ENCODE results near the gene VIL1.

The VIL1 gene

GRCh38 chr2:218418717-218419458, at the start of gene VIL1:
Gene VIL1, plus strand, starts transcription at chr2:218419123. Its CDS starts 4,656 bp downstream, at chr2:218423779.
- H3K36me3 Mint-ChIP-seq, result no peaks in the 10 kb centered on the region
- H3K4me3 Mint-ChIP-seq, result no peak within 1 kb of the TSS
- no peak for ATAC-seq
- no peak within 1 kb of the TSS for H3K27ac Mint-ChIP-seq
- peaks cover 12% of the 10 kb centered on the region for H3K27me3 Mint-ChIP-seq
- H3K4me1 Mint-ChIP-seq, result no peaks in the 10 kb centered on the region
- no peaks in the 10 kb centered on the region for H3K9me3 Mint-ChIP-seq

GRCh38 chr2:218369330-218369729, 49.6 kb upstream of the VIL1 start:
- ATAC-seq, result no peak
- Mint-ChIP-seq H3K4me3 (no peak overlapping the region), H3K27me3 (no peaks in the 10 kb centered on the region), H3K9me3 (no peaks in the 10 kb centered on the region), H3K27ac (peak overlapping the region; percentile 20), H3K4me1 (peaks cover 33% of the 10 kb centered on the region), H3K36me3 (no peaks in the 10 kb centered on the region)

GRCh38 chr2:218370410-218371063, 48.4 kb upstream of the VIL1 start:
- H3K27ac Mint-ChIP-seq, result peak overlapping the region; percentile 20
- ATAC-seq, result no peak
- no peaks in the 10 kb centered on the region for H3K36me3 Mint-ChIP-seq
- peaks cover 33% of the 10 kb centered on the region for H3K4me1 Mint-ChIP-seq
- no peak overlapping the region for H3K4me3 Mint-ChIP-seq
- no peaks in the 10 kb centered on the region for H3K27me3 Mint-ChIP-seq
- no peaks in the 10 kb centered on the region for H3K9me3 Mint-ChIP-seq

GRCh38 chr2:218371983-218372350, 47.0 kb upstream of the VIL1 start:
- no peaks in the 10 kb centered on the region for H3K27me3 Mint-ChIP-seq
- H3K36me3 Mint-ChIP-seq, result no peaks in the 10 kb centered on the region
- no peak for ATAC-seq
- no peaks in the 10 kb centered on the region for H3K9me3 Mint-ChIP-seq
- no peak overlapping the region for H3K27ac Mint-ChIP-seq
- H3K4me1 Mint-ChIP-seq, result peaks cover 33% of the 10 kb centered on the region
- H3K4me3 Mint-ChIP-seq, result no peak overlapping the region

GRCh38 chr2:218374795-218375194, 44.1 kb upstream of the VIL1 start:
- ATAC-seq, result no peak
- H3K36me3 Mint-ChIP-seq, result no peaks in the 10 kb centered on the region
- H3K27ac Mint-ChIP-seq, result no peak overlapping the region
- H3K4me3 Mint-ChIP-seq, result no peak overlapping the region
- peaks cover 16% of the 10 kb centered on the region for H3K4me1 Mint-ChIP-seq
- H3K9me3 Mint-ChIP-seq, result no peaks in the 10 kb centered on the region
- no peaks in the 10 kb centered on the region for H3K27me3 Mint-ChIP-seq

- Mint-ChIP-seq H3K27me3 (no peaks in the 10 kb centered on the region), H3K9me3 (no peaks in the 10 kb centered on the region), H3K27ac (no peak overlapping the region), H3K4me3 (no peak overlapping the region), H3K36me3 (no peaks in the 10 kb centered on the region), H3K4me1 (peaks cover 12% of the 10 kb centered on the region)
- ATAC-seq, result no peak
Observed at GRCh38 chr2:218375212-218375611, 43.7 kb upstream of the VIL1 start.

GRCh38 chr2:218378053-218378452, 40.9 kb upstream of the VIL1 start:
- Mint-ChIP-seq H3K27ac (no peak overlapping the region), H3K4me3 (no peak overlapping the region), H3K4me1 (peaks cover 11% of the 10 kb centered on the region), H3K36me3 (no peaks in the 10 kb centered on the region), H3K9me3 (no peaks in the 10 kb centered on the region), H3K27me3 (no peaks in the 10 kb centered on the region)
- no peak for ATAC-seq

- Mint-ChIP-seq H3K27ac (peak within 1 kb of the TSS; percentile 4), H3K9me3 (no peaks in the 10 kb centered on the region), H3K4me3 (no peak within 1 kb of the TSS), H3K36me3 (no peaks in the 10 kb centered on the region), H3K4me1 (peaks cover 12% of the 10 kb centered on the region), H3K27me3 (peaks cover 6% of the 10 kb centered on the region)
- ATAC-seq, result peak; percentile 29
Observed at GRCh38 chr2:218381916-218382366, 37.0 kb upstream of the VIL1 start, which contains the start of gene SLC11A1. Gene SLC11A1, plus strand, starts transcription at chr2:218382273. Its CDS starts 96 bp downstream, at chr2:218382369.

GRCh38 chr2:218382785-218383184, 36.1 kb upstream of the VIL1 start:
- Mint-ChIP-seq H3K27ac (no peak overlapping the region), H3K4me1 (peaks cover 17% of the 10 kb centered on the region), H3K9me3 (no peaks in the 10 kb centered on the region), H3K36me3 (no peaks in the 10 kb centered on the region), H3K4me3 (no peak overlapping the region), H3K27me3 (peaks cover 12% of the 10 kb centered on the region)
- no peak for ATAC-seq

- H3K36me3 Mint-ChIP-seq, result no peaks in the 10 kb centered on the region
- H3K27me3 Mint-ChIP-seq, result peaks cover 12% of the 10 kb centered on the region
- H3K9me3 Mint-ChIP-seq, result no peaks in the 10 kb centered on the region
- ATAC-seq, result no peak
- H3K4me3 Mint-ChIP-seq, result no peak overlapping the region
- H3K4me1 Mint-ChIP-seq, result peaks cover 17% of the 10 kb centered on the region
- no peak overlapping the region for H3K27ac Mint-ChIP-seq
Observed at GRCh38 chr2:218383892-218384519, 34.9 kb upstream of the VIL1 start.

GRCh38 chr2:218384975-218385374, 33.9 kb upstream of the VIL1 start:
- Mint-ChIP-seq H3K4me1 (peaks cover 17% of the 10 kb centered on the region), H3K4me3 (no peak overlapping the region), H3K9me3 (no peaks in the 10 kb centered on the region), H3K27me3 (peaks cover 12% of the 10 kb centered on the region), H3K27ac (no peak overlapping the region), H3K36me3 (no peaks in the 10 kb centered on the region)
- no peak for ATAC-seq

GRCh38 chr2:218386505-218387368, 32.2 kb upstream of the VIL1 start:
- peaks cover 13% of the 10 kb centered on the region for H3K4me1 Mint-ChIP-seq
- H3K27me3 Mint-ChIP-seq, result peaks cover 12% of the 10 kb centered on the region
- no peaks in the 10 kb centered on the region for H3K36me3 Mint-ChIP-seq
- H3K9me3 Mint-ChIP-seq, result no peaks in the 10 kb centered on the region
- ATAC-seq, result peak; percentile 6
- peak overlapping the region; percentile 33 for H3K4me3 Mint-ChIP-seq
- H3K27ac Mint-ChIP-seq, result no peak overlapping the region

- peak; percentile 56 for ATAC-seq
- H3K27me3 Mint-ChIP-seq, result peaks cover 12% of the 10 kb centered on the region
- peak overlapping the region; percentile 33 for H3K4me3 Mint-ChIP-seq
- no peak overlapping the region for H3K27ac Mint-ChIP-seq
- H3K9me3 Mint-ChIP-seq, result no peaks in the 10 kb centered on the region
- peaks cover 6% of the 10 kb centered on the region for H3K4me1 Mint-ChIP-seq
- H3K36me3 Mint-ChIP-seq, result no peaks in the 10 kb centered on the region
Observed at GRCh38 chr2:218387369-218388194, 31.3 kb upstream of the VIL1 start.

All from stimulated activated memory B cell treated with anti-CD40 and anti-IgM and Interleukin-4, amounts not matched to agents 10 μg/mL and 1 μg/mL and 100 μg/mL, for 72 hours (primary cell).